ENCODE results near the gene SP6. TPM values are rescaled to one million over a fixed set of nuclear protein-coding genes. Genes with fewer than 3 reads are reported as not detected.

SP6 gene
- total and polyA plus RNA-seq, 2 of the 4 experiments (the other 2 are of a cell fraction), result under 0.01 to 0.31 TPM

DNA sequence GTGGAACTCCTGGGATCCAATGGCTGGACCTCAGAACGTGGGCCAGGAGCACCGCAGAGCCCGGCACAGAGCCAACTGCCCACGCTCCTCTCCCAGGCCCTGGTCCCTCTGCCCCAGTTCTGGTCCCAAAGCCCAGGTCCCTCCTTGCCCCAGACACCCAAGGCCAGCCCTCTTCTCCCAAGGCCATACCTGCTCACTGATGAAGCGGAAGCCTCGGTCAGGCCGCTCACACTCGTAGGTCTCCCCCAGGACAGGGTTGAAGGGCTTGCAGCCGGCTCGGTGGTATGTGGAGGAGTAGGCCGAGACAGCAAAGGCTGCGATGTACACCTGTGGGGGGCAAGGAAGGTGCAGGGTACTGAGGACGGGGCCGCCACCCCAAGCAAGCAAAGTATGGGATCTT, 37.9 kb downstream of the SP6 start:
- H4K8ac ChIP-seq (ENCODE audit: low read depth in 2 of 2, low read length in 2 of 2), result no peak overlapping the region
- H4K20me1 ChIP-seq (ENCODE audit: insufficient read depth, low read length), result peaks cover 37% of the 10 kb centered on the region
- TF ChIP-seq POLR2A (IDR thresholded peaks at IDR 0.05; ENCODE audit: low read depth, low read length) (no peak), MAZ (IDR thresholded peaks at IDR 0.05; ENCODE audit: borderline replicate concordance, low read depth, low read length) (no peak), RAD21 (IDR thresholded peaks at IDR 0.05; ENCODE audit: low read length) (no peak), CEBPB (IDR thresholded peaks at IDR 0.05; ENCODE audit: low read depth, low read length) (no peak), MXI1 (IDR thresholded peaks at IDR 0.05; ENCODE audit: borderline replicate concordance, low read depth, low read length) (no peak), ELK1 (IDR thresholded peaks at IDR 0.05; ENCODE audit: borderline replicate concordance, low read depth, low read length) (no peak), RCOR1 (IDR thresholded peaks at IDR 0.05; ENCODE audit: insufficient replicate concordance, low read length) (no peak), CTCF (conservative IDR thresholded peaks at IDR 0.05; ENCODE audit: low read depth, low read length) (no peak), RFX5 (IDR thresholded peaks at IDR 0.05; ENCODE audit: low read depth, low read length) (no peak)
- TF ChIP-seq, protein P1, sequence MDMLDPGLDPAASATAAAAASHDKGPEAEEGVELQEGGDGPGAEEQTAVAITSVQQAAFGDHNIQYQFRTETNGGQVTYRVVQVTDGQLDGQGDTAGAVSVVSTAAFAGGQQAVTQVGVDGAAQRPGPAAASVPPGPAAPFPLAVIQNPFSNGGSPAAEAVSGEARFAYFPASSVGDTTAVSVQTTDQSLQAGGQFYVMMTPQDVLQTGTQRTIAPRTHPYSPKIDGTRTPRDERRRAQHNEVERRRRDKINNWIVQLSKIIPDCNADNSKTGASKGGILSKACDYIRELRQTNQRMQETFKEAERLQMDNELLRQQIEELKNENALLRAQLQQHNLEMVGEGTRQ (IDR thresholded peaks at IDR 0.05; ENCODE audit: low read depth, low read length), result no peak
- H3K9me1 ChIP-seq (ENCODE audit: insufficient read depth, low read length), result 0 out of 2 replicates have a peak, but pooled peaks cover 2% of the 10 kb centered on the region
- H2BK20ac ChIP-seq (ENCODE audit: low read depth, low read length), result no peak overlapping the region
- H2BK15ac ChIP-seq (ENCODE audit: low read depth, low read length), result no peak overlapping the region
- no peak overlapping the region for H4K91ac ChIP-seq (ENCODE audit: insufficient read depth, low read depth, low read length)
- no peak overlapping the region for H3K4me2 ChIP-seq (ENCODE audit: low read depth, low read length)
- intact Hi-C loops (cut with micrococcal nuclease) (no loop called here), dilution Hi-C loops (cut with HindIII; ENCODE audit: low sequenced_read_pairs, unreplicated experiment) (no loop called here), in situ Hi-C loops (cut with MboI; ENCODE audit: low sequenced_read_pairs) (no loop called here)
- H3K4me3 ChIP-seq (ENCODE audit: insufficient read depth, low read depth, low read length), result no peak overlapping the region
- H3K36me3 ChIP-seq (ENCODE audit: control insufficient read depth, insufficient read depth, low read length), result peaks cover 62% of the 10 kb centered on the region
- H3K4ac ChIP-seq (ENCODE audit: low read depth, low read length), result no peak overlapping the region
- no peak overlapping the region for H2AK9ac ChIP-seq (replicated peaks; ENCODE audit: low read depth, low read length, poor library complexity)
- H3K56ac ChIP-seq (ENCODE audit: extremely low read depth, insufficient read depth, low read length), result no peak overlapping the region
- H2BK5ac ChIP-seq (ENCODE audit: low read depth, low read length, poor library complexity, severe bottlenecking), result no peak overlapping the region
- H3K9me3 ChIP-seq (ENCODE audit: control insufficient read depth, insufficient read depth, low read length), result no peaks in the 10 kb centered on the region
- WGBS, 2 experiments (ENCODE audit: extremely low coverage in 2 of 2, insufficient read length in 1 of 2), result 100% methylated on average over 2 of the region's 14 CpGs; no CpG with 5 or more reads in 1 of the 2 experiments
- no peak overlapping the region for H3K9ac ChIP-seq (ENCODE audit: low read depth, low read length)
- H3K79me1 ChIP-seq (ENCODE audit: low read depth in 1 of 2, low read length in 2 of 2), result no peaks in the 10 kb centered on the region
- BruUV-seq (replicated peaks), result no TSS peak
- H3K23ac ChIP-seq (ENCODE audit: low read depth, low read length), result no peak overlapping the region
- no peak overlapping the region for H3K27ac ChIP-seq (ENCODE audit: insufficient read depth, low read length)
- no peak overlapping the region for H4K5ac ChIP-seq (ENCODE audit: low read depth, low read length)
- no peak overlapping the region for H3K14ac ChIP-seq (replicated peaks; ENCODE audit: low read depth, low read length)
- H2AFZ ChIP-seq (replicated peaks; ENCODE audit: low read length, poor library complexity), result no peak overlapping the region
- POLR2A ChIA-PET (ENCODE audit: unreplicated experiment), result no interaction called here
- H3K18ac ChIP-seq (ENCODE audit: low read depth, low read length), result no peak overlapping the region
- CTCF ChIA-PET, result no interaction called here
- H3K4me1 ChIP-seq (ENCODE audit: control insufficient read depth, insufficient read depth, low read length), result peaks cover 3% of the 10 kb centered on the region; the same call in 1 of the 2 replicates
- no peaks in the 10 kb centered on the region for H3K27me3 ChIP-seq (ENCODE audit: control insufficient read depth, insufficient read depth, low read length)
- DNase-seq (no peak), ATAC-seq (ENCODE audit: low read depth) (no peak)
- H2AK5ac ChIP-seq (ENCODE audit: low read depth, low read length), result no peak overlapping the region
- H2BK120ac ChIP-seq (ENCODE audit: low read depth, low read length), result no peak overlapping the region
